GM23248 (cell line): ENCODE results near the gene SCAPER.

ENCODE experiments used
- EZH2 ChIP-seq: fragments of 200-600 bp; sonication (generic); IDR thresholded peaks from 2 replicates; pipeline ENCODE4 v1.6.1; 2018; ENCODE audit warnings: antibody characterized with exemption, mild to moderate bottlenecking; ENCODE audit not compliant: insufficient read depth, poor library complexity, severe bottlenecking
- EZH2phosphoT487 ChIP-seq: fragments of 200-600 bp; sonication (generic); IDR thresholded peaks from 2 replicates; pipeline ENCODE4 v1.6.1; 2018; ENCODE audit warnings: antibody characterized with exemption, moderate library complexity, mild to moderate bottlenecking, low read depth; ENCODE audit not compliant: insufficient read depth

DNA sequence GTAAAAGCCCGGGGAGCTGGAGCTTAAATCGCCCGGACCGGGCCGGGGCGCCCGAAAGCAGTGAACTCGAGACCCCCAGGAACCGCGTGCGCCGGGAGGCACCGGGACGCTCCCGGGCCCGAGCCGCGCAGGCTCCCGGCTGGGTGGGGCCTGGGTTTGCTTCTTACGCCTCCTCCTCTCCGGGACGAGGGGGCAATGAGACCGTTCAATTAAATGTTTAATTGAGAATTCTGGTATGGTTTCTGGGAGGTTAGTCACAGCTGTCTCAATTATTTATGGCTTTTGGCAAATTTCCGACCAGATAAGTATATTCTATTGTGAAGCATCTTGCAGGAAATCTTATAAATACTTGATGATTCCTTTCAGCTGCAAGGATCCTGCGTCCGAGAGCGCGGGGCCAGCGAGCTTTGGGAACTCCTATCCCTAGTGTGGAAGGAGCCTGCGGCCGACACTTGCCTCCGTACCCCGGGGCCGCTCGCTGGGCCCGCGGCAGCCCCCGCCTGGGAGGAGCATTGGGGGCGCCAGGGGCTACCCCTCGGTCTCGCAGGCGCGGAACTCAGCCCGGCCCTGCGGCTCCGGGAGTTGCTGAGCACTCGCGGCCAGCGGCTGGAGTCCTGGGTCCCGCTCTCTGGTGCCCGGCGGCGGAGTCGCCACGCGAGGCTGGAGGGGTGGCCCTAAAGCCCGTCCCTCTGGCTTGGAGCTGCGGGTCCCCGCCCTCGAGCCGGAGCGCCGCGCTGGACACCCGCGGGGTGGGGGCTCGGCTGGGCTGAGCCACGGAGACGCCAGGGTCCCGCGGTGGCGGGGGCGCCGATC, 558.3 kb downstream of the SCAPER start:
- TF ChIP-seq EZH2: peak; percentile 9
- TF ChIP-seq EZH2phosphoT487: no peak
